ENCODE results near the gene ZNF701.
A peak's percentile ranks its signal among the peaks of the same experiment; 100 is the strongest.
"Not testable (repeated sequence)": the region's sequence is repeated elsewhere in the genome, so short reads cannot be mapped to it uniquely, and the experiment has no call there.

Gene ZNF701

DNA sequence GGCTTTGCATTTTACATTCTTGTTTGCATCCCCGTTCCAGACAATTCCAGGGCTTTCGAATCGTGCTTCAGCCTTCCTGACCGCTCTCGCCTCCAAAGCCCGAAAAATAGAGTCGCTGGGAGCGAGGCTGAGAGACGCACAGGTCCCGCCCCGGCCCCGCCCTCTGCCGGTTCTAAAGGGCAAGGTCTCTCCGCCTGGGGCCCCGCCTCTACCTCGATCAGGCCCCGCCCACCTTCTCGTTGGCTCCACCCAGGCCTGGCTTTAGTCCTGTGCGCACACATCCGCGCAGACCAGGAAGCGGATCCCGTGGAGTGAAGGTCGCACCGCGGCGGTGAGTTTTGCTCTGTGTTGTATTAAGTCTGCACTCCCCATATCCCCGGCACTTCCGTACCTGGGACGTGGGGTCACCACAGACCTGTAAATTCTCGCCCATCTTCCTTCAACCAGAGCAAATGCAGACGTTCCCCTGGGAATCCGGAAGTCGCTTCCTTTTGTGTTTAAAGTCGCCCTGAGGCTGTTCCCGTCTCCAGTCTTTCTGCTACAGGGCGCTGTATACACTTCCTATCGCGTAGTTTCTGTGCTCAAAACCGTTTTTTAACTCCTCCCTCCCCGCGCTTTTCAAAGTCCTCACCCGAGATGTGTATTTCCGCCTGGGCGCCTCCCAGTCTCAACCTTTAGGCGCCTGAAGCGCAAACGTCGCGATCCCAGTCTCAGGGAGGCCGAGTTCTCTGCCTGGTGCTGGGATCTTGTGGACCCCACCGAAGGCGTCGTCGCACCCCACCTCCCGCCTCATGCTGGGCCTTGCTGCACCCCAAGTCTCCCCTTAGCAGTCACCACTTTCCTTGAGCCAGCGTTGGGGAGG, at the start of gene ZNF701:
Gene ZNF701 (plus strand): TSS at position 288 of the 862 bp plus-strand sequence. CDS start 3,861 bp downstream, outside the sequence.
- peak; percentile 45 for DNase-seq

DNA sequence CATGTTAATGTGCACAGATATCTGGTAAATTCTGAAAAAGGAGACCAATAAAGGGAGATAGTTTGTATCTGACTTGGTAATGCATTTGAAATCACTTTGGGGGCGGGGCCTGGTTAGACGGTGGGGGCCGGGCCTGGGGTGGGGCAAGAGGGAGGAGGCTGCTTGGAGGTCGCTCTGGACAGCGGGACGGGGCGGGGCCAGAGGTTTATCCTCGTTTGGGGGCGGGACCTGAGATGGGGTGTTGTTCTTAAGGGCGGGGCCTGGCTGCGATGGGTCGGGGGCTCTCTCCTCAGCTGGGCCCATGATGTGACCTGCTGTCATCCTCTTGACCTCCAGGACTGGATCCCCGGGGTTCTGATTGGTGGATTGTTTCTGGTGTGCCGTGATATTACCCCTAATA, 47.5 kb upstream of the ZNF701 start:
- no peak for DNase-seq

DNA sequence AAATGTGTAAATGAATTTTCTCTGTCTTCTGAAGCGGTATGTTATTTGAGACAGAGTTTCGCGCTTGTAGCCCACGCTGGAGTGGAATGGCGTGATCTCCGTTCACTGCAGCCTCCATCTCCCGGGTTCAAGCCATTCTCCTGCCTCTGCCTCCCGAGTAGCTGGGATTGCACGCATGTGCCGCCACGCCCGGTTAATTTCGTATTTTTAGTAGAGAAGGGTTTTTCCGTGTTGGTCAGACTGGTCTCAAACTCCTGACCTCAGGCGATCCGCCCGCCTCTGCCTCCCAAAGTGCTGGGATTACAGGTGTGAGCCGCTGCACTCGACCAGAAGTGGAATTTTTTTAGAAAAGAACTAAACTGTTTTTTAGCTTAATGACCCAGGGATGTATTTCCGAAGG, 46.0 kb upstream of the ZNF701 start:
- DNase-seq: no peak

DNA sequence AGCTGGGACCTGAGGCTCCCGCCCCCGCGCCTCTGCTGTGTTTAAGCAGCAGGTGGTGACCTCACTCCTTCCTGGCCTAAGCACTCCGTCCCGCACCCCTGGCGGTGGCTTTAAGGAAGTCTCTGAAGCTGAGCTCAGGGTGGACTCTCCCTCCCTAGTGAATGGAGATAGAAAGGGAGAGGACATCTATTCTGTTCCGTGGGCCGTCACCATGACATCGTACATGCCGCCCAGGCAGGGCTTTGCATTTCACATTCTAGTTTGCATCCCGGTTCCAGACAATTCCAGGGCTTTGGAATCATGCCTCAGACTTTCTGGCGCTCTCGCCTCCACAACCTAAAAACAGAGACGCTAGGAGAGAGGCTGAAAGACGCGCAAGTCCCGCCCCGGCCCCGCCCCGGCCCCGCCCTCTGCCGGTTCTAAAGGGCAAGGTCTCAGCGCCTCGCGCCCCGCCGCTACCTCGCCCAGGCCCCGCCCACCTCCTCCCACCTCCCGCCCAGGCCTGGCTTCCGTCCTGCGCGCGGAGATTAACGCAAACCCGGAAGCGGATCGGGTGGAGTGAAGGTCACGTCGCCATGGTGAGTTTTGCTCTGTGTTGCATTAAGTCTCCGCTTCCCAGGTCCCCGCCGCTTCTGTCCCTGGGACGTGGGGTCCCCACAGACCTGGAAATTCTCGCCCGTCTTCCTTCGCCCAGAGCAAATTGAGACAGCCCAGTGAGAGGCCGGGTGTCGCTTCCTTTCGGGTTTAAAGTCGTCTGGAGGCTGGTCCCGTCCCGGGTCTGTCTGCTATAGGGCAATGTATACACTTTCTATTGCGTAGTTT, 42.7 kb upstream of the ZNF701 start, which contains the start of gene ZNF808:
Gene ZNF808 (plus strand): TSS at position 535 of the 822 bp plus-strand sequence. CDS start 15,617 bp downstream, outside the sequence.
- peak; percentile 84 for DNase-seq

DNA sequence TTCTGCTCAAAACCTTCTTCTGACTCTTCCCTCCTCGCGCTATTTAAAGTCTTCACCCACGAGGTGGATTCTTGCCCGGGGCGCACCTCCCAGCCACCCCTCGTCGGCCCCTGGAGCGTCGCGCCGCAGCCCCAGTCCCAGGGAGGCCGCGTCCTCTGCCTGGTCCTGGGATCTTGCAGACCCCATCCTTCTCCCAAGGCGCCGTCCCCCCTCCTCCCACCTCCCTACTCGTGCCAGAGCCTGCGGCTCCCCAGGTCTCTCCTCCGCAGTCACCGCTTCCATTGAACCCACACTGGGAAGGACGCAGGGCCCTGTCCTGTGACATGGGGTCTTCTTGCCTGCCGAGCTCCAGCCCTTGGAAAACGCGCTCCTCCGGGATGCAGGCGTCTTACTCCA, 42.1 kb upstream of the ZNF701 start:
- no peak for DNase-seq

DNA sequence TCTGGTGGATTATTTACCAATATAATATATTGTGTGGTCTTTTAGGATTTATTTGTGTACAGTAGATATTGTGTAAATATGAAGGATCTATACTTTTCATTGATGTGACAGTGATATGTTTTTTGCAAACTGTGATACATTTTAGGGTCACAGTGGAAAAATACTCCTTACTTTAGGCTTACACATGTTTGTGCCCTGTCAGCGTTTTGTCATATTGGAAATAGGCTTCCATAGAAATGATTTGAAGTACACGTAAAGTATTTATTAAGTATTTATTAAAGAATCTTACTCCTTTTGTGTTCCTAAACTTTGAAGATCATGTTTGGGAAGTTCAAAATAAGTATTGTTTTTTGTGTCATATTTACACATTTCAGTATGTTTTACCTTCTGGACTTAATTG, 37.6 kb upstream of the ZNF701 start:
- DNase-seq: no peak

DNA sequence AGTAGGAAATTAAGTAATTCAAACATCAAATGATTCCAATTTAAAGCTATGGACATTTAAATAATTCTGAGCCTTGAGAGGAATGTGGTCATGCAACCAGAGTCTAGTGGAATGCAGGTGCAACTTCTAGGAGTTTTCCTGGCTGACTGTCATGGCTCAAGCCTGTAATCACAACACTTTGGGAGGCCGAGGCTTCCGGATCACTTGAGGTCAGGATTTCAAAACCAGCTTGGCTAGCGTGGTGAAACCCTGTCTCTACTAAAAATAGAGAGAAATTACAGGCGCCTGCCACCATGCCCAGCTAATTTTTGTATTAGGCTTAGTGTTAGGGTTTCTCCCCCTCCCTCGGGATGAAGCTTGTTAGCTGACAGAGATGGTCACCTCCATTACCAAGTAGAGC, 36.2 kb upstream of the ZNF701 start:
- DNase-seq: no peak

DNA sequence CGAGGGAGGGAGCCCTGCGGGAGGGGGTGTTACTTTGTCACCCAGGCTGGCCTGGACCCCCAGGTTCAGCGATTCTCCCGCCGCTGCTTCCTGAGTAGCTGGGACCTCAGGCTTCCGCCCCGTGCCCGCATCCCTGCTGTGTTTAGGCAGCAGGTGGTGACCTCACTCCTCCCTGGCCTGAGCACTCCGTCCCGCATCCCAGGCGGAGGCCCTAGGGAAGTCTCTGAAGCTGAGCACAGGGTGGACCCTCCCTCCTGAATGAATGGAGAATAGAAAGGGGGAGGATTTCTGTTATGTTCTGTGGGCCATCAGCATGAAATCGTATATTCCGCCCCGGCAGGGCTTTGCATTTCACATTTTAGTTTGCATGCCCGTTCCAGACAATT, 34.7 kb upstream of the ZNF701 start:
- not testable (repeated sequence) for DNase-seq

DNA sequence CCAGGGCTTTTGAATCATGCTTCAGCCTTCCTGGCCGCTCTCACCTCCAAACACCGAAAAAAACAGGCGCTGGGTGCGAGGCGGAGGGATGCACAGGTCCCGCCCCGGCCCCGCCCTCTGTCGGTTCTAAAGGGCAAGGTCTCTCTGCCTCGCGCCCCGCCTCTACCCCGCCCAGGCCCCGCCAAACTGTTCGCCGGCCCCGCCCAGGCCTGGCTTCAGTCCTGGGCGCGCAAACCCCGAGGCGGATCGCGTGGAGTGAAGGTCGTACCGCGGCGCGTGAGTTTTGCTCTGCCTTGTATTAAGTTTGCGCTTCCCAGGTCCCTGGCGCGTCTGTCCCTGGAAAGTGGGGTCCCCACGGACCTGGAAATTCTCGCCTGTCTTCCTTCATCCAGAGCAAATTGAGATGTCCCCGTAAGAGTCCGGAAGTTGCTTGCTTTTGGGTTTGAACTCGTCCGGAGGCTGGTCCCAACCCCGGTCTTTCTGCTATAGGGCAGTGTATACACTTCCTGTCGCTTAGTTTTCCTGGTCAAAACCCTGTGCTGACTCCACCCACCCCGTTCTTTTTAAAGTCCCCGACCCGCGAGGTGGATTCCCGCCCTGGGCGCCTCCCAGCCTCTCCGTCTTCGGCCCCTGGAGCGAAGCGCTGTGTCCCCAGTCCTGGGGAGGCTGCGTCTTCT, 34.2 kb upstream of the ZNF701 start:
- DNase-seq: no peak

DNA sequence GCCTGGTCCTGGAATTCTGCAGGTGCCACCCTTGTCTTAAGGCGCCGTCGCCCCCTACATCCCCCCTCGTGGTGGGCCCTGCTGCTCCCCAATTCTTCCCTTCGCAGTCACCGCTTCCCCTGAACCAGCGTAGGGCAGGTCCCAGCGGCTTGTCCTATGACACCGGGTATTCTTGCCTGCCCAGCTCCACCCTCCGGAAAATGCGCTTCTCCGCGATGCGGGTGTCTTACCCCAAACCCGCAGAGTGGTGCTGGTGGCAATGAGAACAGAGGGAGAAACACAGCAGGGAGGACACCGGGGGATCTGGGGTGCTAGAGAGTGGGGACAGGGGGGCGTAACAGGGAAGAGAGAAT, 33.7 kb upstream of the ZNF701 start:
- no peak for DNase-seq

DNA sequence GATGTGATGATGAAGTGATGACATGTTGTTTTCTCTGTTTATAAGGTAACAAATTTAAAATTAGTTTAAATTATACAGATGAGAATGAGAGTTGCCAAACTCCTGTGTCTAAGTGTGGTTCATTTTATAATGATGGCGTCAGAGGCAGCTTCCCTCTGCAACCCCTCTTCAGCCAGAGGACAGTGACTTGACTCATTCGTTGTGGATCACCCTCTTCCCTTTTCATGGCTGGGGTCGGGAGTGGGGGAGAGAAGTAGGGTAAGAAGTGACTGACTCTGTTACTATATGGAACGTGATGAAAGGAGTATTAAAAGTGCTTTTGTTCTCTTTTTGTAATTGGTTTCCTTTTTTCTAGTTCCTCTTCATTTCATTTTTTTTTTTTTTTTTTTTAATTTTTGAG, 31.3 kb upstream of the ZNF701 start:
- not testable (repeated sequence) for DNase-seq

DNA sequence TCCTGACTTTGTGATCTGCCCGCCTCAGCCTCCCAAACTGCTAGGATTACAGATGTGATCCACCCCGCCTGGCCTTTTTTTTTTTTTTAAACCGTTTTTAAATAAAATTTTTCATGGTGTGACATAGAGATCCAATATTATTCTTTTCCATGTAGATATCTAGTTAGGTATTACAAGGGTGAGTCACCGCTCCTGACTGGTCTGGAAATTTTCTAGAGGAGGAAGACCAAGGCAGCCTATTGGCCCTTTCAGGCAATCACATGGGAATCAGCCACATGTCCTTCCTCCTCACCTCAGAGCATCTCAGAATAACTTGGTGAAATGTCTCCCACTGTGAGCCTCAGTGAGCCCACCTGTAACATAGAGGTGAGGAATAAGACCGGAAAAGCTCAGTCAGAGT, 28.9 kb upstream of the ZNF701 start:
- not testable (repeated sequence) for DNase-seq

DNA sequence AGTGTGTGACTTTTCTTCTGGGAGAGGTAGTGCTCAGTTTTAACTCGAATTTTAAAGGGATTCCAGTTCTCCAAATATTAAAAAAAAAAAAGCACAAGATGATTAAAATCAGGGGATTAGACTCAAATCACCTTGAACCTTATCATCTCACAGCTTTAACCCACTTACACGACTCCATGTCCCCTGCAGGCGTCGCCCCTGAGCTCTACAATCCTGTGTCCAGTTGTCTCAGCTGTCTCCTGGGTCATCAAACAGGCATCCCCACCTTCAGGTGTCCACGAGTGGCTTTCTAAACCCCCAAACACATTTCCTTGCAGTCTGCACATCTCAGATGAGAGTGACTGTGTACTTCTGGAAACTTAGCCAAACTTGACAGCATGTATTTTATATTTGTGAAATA, 28.5 kb upstream of the ZNF701 start:
- DNase-seq: no peak

DNA sequence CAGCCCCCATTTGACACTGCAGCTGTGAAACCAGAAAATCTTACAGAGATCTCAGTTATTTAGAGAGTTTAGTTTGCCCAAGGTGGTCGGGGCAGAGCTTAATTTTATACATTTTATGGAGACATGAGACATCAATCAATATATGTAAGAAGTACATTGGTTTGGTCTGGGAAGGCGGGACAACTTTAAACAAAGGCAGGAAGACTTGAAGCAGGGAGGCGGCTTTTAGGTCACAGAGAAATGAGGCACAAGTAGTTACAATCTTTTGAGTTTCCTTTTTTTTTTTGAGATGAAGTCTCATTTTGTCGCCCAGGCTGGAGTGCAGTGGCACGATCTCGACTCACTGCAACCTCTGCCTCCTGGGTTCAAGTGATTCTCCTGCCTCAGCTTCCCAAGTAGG, 27.5 kb upstream of the ZNF701 start:
- not testable (repeated sequence) for DNase-seq

DNA sequence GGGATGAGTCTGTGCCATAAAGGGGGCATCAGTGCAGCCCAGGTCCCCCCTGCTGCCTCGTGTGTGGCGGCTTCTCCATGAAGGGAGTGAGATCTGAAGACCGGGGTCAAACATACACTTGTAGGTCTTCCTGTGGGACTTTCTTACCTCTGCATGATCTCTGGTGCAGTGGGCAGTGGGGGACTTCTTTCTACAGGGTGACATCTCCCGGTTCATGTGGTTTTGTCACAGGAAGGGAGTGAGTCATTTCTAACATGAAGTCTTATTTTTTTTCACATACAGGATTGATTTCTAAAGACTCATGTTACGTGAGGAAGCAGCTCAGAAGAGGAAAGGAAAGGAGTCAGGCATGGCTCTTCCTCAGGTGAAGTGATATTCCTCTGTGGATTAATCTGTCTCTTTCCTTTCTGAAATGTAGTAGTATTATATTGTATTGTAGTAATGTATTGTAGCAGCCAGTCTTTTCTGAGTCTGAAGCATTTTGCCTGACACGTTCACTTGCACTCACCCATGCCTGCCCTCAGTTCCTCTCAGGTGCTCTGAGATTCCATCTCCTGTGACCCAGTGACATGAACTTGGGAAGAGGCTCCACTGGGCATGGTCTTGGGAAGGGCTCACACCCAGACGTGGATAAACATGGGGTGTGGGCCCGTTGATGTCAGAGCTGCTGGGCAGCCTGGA, 27.0 kb upstream of the ZNF701 start:
- no peak for DNase-seq

DNA sequence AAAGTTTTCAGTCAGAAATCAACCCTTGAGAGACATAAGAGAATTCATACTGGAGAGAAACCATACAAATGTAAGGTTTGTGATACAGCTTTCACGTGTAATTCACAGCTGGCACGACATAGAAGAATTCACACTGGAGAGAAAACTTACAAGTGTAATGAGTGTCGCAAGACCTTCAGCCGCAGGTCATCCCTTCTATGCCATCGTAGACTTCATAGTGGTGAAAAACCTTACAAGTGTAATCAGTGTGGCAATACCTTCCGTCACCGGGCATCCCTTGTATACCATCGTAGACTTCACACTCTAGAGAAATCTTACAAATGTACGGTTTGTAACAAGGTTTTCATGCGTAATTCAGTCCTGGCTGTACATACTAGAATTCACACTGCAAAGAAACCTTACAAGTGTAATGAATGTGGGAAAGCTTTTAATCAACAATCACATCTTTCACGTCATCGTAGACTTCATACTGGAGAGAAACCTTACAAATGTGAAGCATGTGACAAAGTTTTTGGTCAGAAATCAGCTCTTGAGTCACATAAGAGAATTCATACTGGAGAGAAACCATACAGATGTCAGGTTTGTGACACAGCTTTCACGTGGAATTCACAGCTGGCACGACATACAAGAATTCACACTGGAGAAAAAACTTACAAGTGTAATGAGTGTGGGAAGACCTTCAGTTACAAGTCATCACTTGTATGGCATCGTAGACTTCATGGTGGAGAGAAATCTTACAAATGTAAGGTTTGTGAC, 15.7 kb upstream of the ZNF701 start:
- DNase-seq: no peak

DNA sequence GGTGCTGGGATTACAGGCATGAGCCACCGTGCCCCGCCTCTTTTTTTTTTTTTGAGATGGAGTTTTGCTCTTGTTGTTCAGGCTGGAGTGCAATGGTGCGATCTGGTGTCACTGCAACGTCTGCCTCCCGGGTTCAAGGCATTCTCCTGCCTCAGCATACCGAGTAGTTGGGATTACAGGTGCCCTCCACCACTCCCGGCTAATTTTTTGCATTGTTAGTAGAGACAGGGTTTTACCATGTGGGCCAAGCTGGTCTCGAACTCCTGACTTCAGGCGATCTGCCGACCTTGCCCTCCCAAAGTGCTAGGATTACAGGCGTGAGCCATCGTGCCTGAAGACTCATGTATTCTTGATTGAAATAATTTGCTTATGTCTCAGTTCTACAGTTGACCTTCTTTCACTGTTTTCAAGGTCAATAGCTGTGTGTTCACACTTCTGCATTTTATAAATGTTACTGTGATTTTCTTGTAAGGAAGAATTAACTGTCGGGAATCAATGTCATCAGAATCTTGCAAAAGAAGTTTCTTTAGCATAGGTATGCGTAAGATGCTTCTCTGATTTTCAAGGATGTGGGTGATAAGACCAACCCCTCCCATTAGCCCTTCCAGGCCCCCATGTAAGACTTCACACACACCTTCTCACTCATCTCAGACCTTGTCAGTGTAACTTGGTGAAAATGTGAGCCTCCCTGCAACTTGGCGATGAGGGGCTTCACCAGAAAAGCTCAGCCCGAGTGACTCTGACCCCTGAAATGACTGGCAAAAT, 12.7 kb upstream of the ZNF701 start:
- DNase-seq: no peak

DNA sequence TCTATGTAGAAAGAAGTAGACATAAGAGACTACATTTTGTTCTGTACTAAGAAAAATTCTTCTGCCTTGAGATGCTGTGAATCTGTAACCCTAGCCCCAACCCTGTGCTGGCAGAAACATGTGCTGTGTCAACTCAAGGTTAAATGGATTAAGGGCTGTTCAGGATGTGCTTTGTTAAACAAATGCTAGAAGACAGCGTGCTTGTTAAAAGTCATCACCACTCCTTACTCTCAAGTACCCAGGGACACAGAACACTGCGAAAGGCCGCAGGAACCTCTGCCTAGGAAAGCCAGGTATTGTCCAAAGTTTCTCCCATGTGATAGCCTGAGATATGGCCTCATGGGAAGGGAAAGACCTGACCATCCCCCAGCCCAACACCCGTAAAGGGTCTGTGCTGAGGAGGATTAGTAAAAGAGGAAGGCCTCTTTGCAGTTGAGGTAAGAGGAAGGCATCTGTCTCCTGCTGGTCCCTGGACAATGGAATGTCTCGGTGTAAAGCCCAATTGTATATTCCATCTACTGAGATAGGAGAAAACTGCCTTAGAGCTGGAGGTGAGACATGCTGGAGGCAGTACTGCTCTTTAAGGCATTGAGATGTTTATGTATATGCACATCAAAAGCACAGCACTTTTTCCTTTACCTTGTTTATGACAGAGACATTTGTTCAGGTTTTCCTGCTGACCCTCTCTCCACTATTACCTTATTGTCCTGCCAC, 11.2 kb upstream of the ZNF701 start:
- not testable (repeated sequence) for DNase-seq

DNA sequence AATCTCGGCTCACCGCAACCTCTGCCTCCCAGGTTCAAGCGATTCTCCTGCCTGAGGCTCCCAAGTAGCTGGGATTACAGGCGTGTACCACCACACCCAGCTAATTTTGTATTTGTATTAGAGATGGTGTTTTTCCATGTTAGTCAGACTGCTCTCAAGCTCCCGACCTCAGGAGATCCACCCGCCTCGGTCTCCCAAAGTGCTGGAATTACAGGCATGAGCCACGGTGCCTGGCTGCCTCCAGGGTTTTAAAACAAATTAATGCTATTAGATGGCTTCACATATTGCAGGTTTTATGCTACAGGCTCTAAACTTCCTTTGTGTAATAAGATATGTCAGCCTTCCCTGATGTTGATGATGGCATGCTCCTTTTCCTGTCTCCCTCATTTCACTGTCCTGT, 8.5 kb upstream of the ZNF701 start:
- DNase-seq: not testable (repeated sequence)

DNA sequence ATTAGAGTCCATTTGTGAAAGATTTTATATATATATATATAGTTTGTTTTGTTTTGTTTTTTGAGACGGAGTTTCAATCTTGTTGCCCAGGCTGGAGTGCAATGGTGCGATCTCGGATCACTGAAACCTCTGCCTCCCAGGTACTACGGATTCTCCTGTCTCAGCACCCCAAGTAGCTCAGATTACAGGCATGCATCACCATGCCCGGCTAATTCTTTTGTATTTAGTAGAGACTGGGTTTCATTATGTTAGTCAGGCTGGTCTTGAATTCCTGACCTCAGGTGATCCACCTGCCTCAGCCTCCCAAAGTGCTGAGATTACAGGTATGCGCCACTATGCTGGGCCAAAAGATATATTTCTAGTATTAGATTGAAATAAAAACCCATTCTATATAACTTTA, 4.0 kb upstream of the ZNF701 start:
- no peak for DNase-seq

DNA sequence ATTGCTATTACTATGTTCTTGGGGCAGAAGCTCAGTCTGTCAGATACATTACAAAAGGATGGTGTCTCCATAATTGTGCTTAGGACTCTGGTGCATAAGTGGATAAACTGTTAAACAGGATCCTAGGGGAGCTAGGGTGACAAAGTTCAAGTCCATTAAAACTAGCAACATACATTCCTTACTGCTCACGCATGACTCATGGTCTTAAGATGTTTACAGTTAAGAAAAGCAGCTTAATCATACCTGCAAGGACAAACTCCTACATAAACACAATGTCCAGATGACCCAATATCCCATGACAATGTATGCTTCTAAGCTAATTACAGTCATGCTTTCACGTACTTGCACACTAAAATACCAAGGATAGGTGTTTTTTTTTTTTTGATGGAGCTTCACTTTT, 3.5 kb upstream of the ZNF701 start:
- DNase-seq: no peak
